Progenitor cell of endocrine pancreas (in vitro differentiated cells): ENCODE data around the gene BEND7. TPM values are rescaled to one million over a fixed set of nuclear protein-coding genes. Genes with fewer than 3 reads are reported as not detected.
A peak's percentile ranks its signal among the peaks of the same experiment; 100 is the strongest.

ENCODE experiments used
- DNase-seq: peaks from one replicate; pipeline ENCODE4 v3.0.0; 2021; ENCODE audit warnings: low spot score; ENCODE audit not compliant: unreplicated experiment
- H3K27ac Mint-ChIP-seq: 2 replicates; pipeline ENCODE4 v1.8.0; 2021; ENCODE audit warnings: mild to moderate bottlenecking, moderate library complexity, mixed read lengths
- H3K27me3 Mint-ChIP-seq: 2 replicates; pipeline ENCODE4 v1.8.0; 2021; ENCODE audit warnings: mixed read lengths
- H3K36me3 Mint-ChIP-seq: 2 replicates; pipeline ENCODE4 v1.8.0; 2022; ENCODE audit warnings: mixed read lengths; ENCODE audit not compliant: insufficient read depth
- H3K4me1 Mint-ChIP-seq: 2 replicates; pipeline ENCODE4 v1.8.0; 2021; ENCODE audit warnings: low read depth, mixed read lengths
- H3K4me3 Mint-ChIP-seq: 2 replicates; pipeline ENCODE4 v1.8.0; 2021; ENCODE audit warnings: low read depth, mild to moderate bottlenecking, moderate library complexity, mixed read lengths
- H3K9me3 Mint-ChIP-seq: 2 replicates; pipeline ENCODE4 v1.8.0; 2021; ENCODE audit warnings: low read depth, mixed read lengths
- CTCF ChIP-seq: fragments of 200-600 bp; sonication (generic); IDR thresholded peaks from one replicate; pipeline ENCODE4 v1.5.0; 2021; ENCODE audit warnings: antibody characterized with exemption, mild to moderate bottlenecking; ENCODE audit not compliant: unreplicated experiment
- total RNA-seq: library from RNA; stranded (reverse); gene quantifications from 2 replicates; pipeline ENCODE4 v1.2.1, GENCODE V29; 2021

Gene BEND7
- total RNA-seq, 1 donor from 2014 or later = 47.8 TPM

GRCh38 chr10:13500201-13500600 is 28.6 kb downstream of the BEND7 start:
- H3K27me3 Mint-ChIP-seq = no peaks in the 10 kb centered on the region

GRCh38 chr10:13499150-13499549 is 29.7 kb downstream of the BEND7 start:
- TF ChIP-seq CTCF = no peak
- H3K4me3 Mint-ChIP-seq = no peak overlapping the region

More at GRCh38 chr10:13500201-13500600, 28.6 kb downstream of the BEND7 start:
- Mint-ChIP-seq H3K4me1 (no peaks in the 10 kb centered on the region), H3K4me3 (no peak overlapping the region), H3K27ac (peak overlapping the region; percentile 24), H3K9me3 (no peaks in the 10 kb centered on the region), H3K36me3 (peaks cover 21% of the 10 kb centered on the region)
- no peak for TF ChIP-seq CTCF
- no peak for DNase-seq

GRCh38 chr10:13496931-13497330 is 31.9 kb downstream of the BEND7 start:
- Mint-ChIP-seq H3K36me3 (peaks cover 18% of the 10 kb centered on the region), H3K4me3 (no peak overlapping the region), H3K27me3 (no peaks in the 10 kb centered on the region), H3K4me1 (no peaks in the 10 kb centered on the region), H3K9me3 (no peaks in the 10 kb centered on the region), H3K27ac (no peak overlapping the region)
- DNase-seq = no peak
- TF ChIP-seq CTCF = no peak

More at GRCh38 chr10:13499150-13499549, 29.7 kb downstream of the BEND7 start:
- Mint-ChIP-seq H3K9me3 (no peaks in the 10 kb centered on the region), H3K27ac (no peak overlapping the region), H3K4me1 (no peaks in the 10 kb centered on the region), H3K36me3 (peaks cover 22% of the 10 kb centered on the region), H3K27me3 (no peaks in the 10 kb centered on the region)
- DNase-seq = no peak

- TF ChIP-seq CTCF = no peak
- Mint-ChIP-seq H3K4me1 (no peaks in the 10 kb centered on the region), H3K27me3 (no peaks in the 10 kb centered on the region), H3K27ac (no peak overlapping the region), H3K36me3 (peaks cover 21% of the 10 kb centered on the region), H3K4me3 (no peak overlapping the region), H3K9me3 (no peaks in the 10 kb centered on the region)
- DNase-seq = no peak
Measured at GRCh38 chr10:13496164-13496563, 32.6 kb downstream of the BEND7 start.

GRCh38 chr10:13492493-13493180 is 36.2 kb downstream of the BEND7 start:
- Mint-ChIP-seq H3K27ac (no peak overlapping the region), H3K36me3 (peaks cover 22% of the 10 kb centered on the region), H3K4me1 (no peaks in the 10 kb centered on the region), H3K4me3 (no peak overlapping the region), H3K9me3 (no peaks in the 10 kb centered on the region), H3K27me3 (no peaks in the 10 kb centered on the region)
- no peak for TF ChIP-seq CTCF
- DNase-seq = no peak
